ENCODE data around the gene STPG2. TPM values are rescaled to one million over a fixed set of nuclear protein-coding genes. Genes with fewer than 3 reads are reported as not detected.

Gene STPG2
- total RNA-seq, 1 donor from 2014 or later, result 0.14 TPM

GRCh38 chr4:97987019-97987648, 156.1 kb downstream of the STPG2 start:
- no peak overlapping the region for H2AFZ ChIP-seq (ENCODE audit: low read depth, low read length)
- FAIRE-seq, result no peak
- peaks cover 3% of the 10 kb centered on the region for H3K9me3 Mint-ChIP-seq (ENCODE audit: unreplicated experiment)

GRCh38 chr4:97984545-97985131, 158.6 kb downstream of the STPG2 start:
- no peaks in the 10 kb centered on the region for H3K27me3 Mint-ChIP-seq (ENCODE audit: low read depth, unreplicated experiment)
- peak; percentile 15 for TF ChIP-seq CTCF (IDR thresholded peaks at IDR 0.05; ENCODE audit: insufficient read depth, low read depth, low read length)
- no peak for TF ChIP-seq EZH2 (IDR thresholded peaks at IDR 0.05; ENCODE audit: insufficient read depth, low read length)
- Histone ChIP-seq H3K36me3 (ENCODE audit: insufficient read depth, low read length) (no peaks in the 10 kb centered on the region), H3K27me3 (ENCODE audit: insufficient read depth, low read length) (no peaks in the 10 kb centered on the region), H4K20me1 (ENCODE audit: insufficient read depth, low read length) (no peaks in the 10 kb centered on the region), H2AFZ (ENCODE audit: low read depth, low read length) (no peak overlapping the region), H3K4me2 (ENCODE audit: low read length) (no peak overlapping the region), H3K79me2 (ENCODE audit: insufficient read depth, low read length) (no peaks in the 10 kb centered on the region), H3K9ac (ENCODE audit: low read length) (no peak overlapping the region), H3K4me1 (ENCODE audit: insufficient read depth, low read length) (no peaks in the 10 kb centered on the region), H3K27ac (ENCODE audit: low read depth, low read length) (no peak overlapping the region), H3K4me3 (ENCODE audit: insufficient read depth, low read depth, low read length) (no peak overlapping the region), H3K9me3 (ENCODE audit: insufficient read depth, low read depth, low read length) (no peaks in the 10 kb centered on the region)
- no peak for DNase-seq (ENCODE audit: low read depth)
- no peaks in the 10 kb centered on the region for H3K4me1 Mint-ChIP-seq (ENCODE audit: low read depth, unreplicated experiment)
- no peaks in the 10 kb centered on the region for H3K36me3 Mint-ChIP-seq (ENCODE audit: low read depth, unreplicated experiment)
- no peaks in the 10 kb centered on the region for H3K9me3 Mint-ChIP-seq (ENCODE audit: unreplicated experiment)
- H3K4me3 Mint-ChIP-seq (ENCODE audit: unreplicated experiment), result no peak overlapping the region
- H3K27ac Mint-ChIP-seq (ENCODE audit: unreplicated experiment), result no peak overlapping the region
- no peak for FAIRE-seq

More at GRCh38 chr4:97987019-97987648, 156.1 kb downstream of the STPG2 start:
- TF ChIP-seq CTCF (IDR thresholded peaks at IDR 0.05; ENCODE audit: insufficient read depth, low read depth, low read length), result peak; percentile 58
- TF ChIP-seq EZH2 (IDR thresholded peaks at IDR 0.05; ENCODE audit: insufficient read depth, low read length), result no peak
- Histone ChIP-seq H3K4me2 (ENCODE audit: low read length) (no peak overlapping the region), H3K79me2 (ENCODE audit: insufficient read depth, low read length) (no peaks in the 10 kb centered on the region), H3K4me3 (ENCODE audit: insufficient read depth, low read depth, low read length) (no peak overlapping the region), H3K27ac (ENCODE audit: low read depth, low read length) (no peak overlapping the region), H3K36me3 (ENCODE audit: insufficient read depth, low read length) (no peaks in the 10 kb centered on the region), H3K9me3 (ENCODE audit: insufficient read depth, low read depth, low read length) (no peaks in the 10 kb centered on the region), H3K27me3 (ENCODE audit: insufficient read depth, low read length) (no peaks in the 10 kb centered on the region), H3K4me1 (ENCODE audit: insufficient read depth, low read length) (no peaks in the 10 kb centered on the region), H4K20me1 (ENCODE audit: insufficient read depth, low read length) (no peaks in the 10 kb centered on the region), H3K9ac (ENCODE audit: low read length) (no peak overlapping the region)
- Mint-ChIP-seq H3K27ac (ENCODE audit: unreplicated experiment) (no peak overlapping the region), H3K4me1 (ENCODE audit: low read depth, unreplicated experiment) (no peaks in the 10 kb centered on the region), H3K27me3 (ENCODE audit: low read depth, unreplicated experiment) (no peaks in the 10 kb centered on the region), H3K4me3 (ENCODE audit: unreplicated experiment) (no peak overlapping the region), H3K36me3 (ENCODE audit: low read depth, unreplicated experiment) (no peaks in the 10 kb centered on the region)
- peak; percentile 6 for DNase-seq (ENCODE audit: low read depth)

Data from astrocyte (in vitro differentiated cells and primary cell).